Mesothelial cell of epicardium (in vitro differentiated cells): Measurements from ENCODE around the gene PDCD5. TPM values are rescaled to one million over a fixed set of nuclear protein-coding genes. Genes with fewer than 3 reads are reported as not detected.
"Not testable (repeated sequence)": the region's sequence is repeated elsewhere in the genome, so short reads cannot be mapped to it uniquely, and the experiment has no call there.

Source experiments
- DNase-seq, 2 experiments: peaks; one replicate each; pipeline ENCODE4 v3.0.0; 2021; ENCODE audit warnings: low spot score in 2 of 2; ENCODE audit not compliant: unreplicated experiment in 2 of 2
- H3K27ac Mint-ChIP-seq: 2 replicates; pipeline ENCODE4 v1.8.0; 2021; ENCODE audit warnings: mixed read lengths
- H3K27me3 Mint-ChIP-seq: 2 replicates; pipeline ENCODE4 v1.8.0; 2021; ENCODE audit warnings: low read depth, mixed read lengths
- H3K36me3 Mint-ChIP-seq: 2 replicates; pipeline ENCODE4 v1.8.0; 2021; ENCODE audit warnings: mixed read lengths
- H3K4me1 Mint-ChIP-seq: 2 replicates; pipeline ENCODE4 v1.8.0; 2021; ENCODE audit warnings: mixed read lengths
- H3K4me3 Mint-ChIP-seq: 2 replicates; pipeline ENCODE4 v1.8.0; 2021; ENCODE audit warnings: mild to moderate bottlenecking, moderate library complexity, mixed read lengths
- H3K9me3 Mint-ChIP-seq: 2 replicates; pipeline ENCODE4 v1.8.0; 2021; ENCODE audit warnings: mixed read lengths
- CTCF ChIP-seq: fragments of 200-600 bp; sonication (generic); IDR thresholded peaks from one replicate; pipeline ENCODE4 v1.5.0; 2021; ENCODE audit warnings: antibody characterized with exemption; ENCODE audit not compliant: unreplicated experiment
- total RNA-seq: library from RNA; stranded (reverse); gene quantifications from 3 replicates; pipeline ENCODE4 v1.2.1, GENCODE V29; 2021

The PDCD5 gene, protein sequence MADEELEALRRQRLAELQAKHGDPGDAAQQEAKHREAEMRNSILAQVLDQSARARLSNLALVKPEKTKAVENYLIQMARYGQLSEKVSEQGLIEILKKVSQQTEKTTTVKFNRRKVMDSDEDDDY
- 97.9 to 101 TPM (median 98.7 TPM) in 3 replicates for total RNA-seq

DNA sequence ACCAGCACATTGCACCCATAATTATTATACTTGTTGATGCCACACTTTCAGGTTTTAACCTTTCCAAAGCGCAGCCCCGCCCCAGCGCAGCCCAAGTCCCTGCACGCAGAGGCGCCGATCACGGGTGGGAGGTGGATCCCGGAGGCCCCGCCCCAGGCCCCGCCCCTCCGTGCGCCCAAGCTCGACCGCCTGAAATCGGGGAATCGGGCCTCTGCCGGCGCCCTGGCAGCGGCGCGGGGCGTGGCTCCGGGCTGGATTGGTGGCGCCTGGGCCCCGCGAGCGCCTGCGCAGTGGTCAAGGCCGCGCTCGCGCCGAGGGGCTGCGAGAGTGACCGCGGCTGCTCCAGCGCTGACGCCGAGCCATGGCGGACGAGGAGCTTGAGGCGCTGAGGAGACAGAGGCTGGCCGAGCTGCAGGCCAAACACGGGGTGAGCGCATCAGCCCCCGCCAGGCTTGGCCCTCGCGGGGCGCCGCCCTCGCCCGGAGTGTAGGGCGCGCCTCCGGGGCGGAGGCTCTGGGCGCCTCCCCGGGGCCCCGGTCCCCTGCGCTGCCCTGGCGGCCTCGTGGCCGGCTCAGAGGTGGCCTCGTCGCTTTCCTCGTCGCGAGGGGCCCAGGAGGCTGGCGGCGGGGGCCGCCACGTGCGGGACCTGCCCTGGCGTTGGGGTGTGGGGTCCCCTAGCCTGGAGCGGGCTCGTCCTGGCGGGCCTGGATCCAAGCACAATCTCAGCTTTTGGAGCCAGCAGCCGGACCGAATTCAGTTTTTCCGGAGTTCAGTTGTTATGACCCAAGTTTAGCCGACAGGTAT, at the start of gene PDCD5:
Gene PDCD5 (plus strand): TSS at position 290 of the 804 bp plus-strand sequence. CDS start 72 bp downstream, at position 362.
- H3K36me3 Mint-ChIP-seq: peaks cover 13% of the 10 kb centered on the region
- H3K4me3 Mint-ChIP-seq: peak within 1 kb of the TSS; percentile 87
- peaks cover 13% of the 10 kb centered on the region for H3K27me3 Mint-ChIP-seq
- H3K4me1 Mint-ChIP-seq: peaks cover 13% of the 10 kb centered on the region
- TF ChIP-seq CTCF: no peak
- H3K9me3 Mint-ChIP-seq: no peaks in the 10 kb centered on the region
- peak within 1 kb of the TSS; percentile 73 for H3K27ac Mint-ChIP-seq
- DNase-seq: peak; percentile 91 to 93

GRCh38 chr19:32532233-32532632, 48.8 kb upstream of the PDCD5 start:
- H3K27ac Mint-ChIP-seq: no peak overlapping the region
- H3K27me3 Mint-ChIP-seq: peaks cover 6% of the 10 kb centered on the region
- no peak for DNase-seq
- peaks cover 26% of the 10 kb centered on the region for H3K9me3 Mint-ChIP-seq
- H3K36me3 Mint-ChIP-seq: no peaks in the 10 kb centered on the region
- no peak overlapping the region for H3K4me3 Mint-ChIP-seq
- TF ChIP-seq CTCF: no peak
- no peaks in the 10 kb centered on the region for H3K4me1 Mint-ChIP-seq

- H3K4me1 Mint-ChIP-seq: no peaks in the 10 kb centered on the region
- peaks cover 11% of the 10 kb centered on the region for H3K27me3 Mint-ChIP-seq
- H3K4me3 Mint-ChIP-seq: no peak overlapping the region
- no peak for TF ChIP-seq CTCF
- no peak for DNase-seq
- no peaks in the 10 kb centered on the region for H3K36me3 Mint-ChIP-seq
- no peak overlapping the region for H3K27ac Mint-ChIP-seq
- H3K9me3 Mint-ChIP-seq: peaks cover 18% of the 10 kb centered on the region
Measured at GRCh38 chr19:32537580-32537979, 43.4 kb upstream of the PDCD5 start.

DNA sequence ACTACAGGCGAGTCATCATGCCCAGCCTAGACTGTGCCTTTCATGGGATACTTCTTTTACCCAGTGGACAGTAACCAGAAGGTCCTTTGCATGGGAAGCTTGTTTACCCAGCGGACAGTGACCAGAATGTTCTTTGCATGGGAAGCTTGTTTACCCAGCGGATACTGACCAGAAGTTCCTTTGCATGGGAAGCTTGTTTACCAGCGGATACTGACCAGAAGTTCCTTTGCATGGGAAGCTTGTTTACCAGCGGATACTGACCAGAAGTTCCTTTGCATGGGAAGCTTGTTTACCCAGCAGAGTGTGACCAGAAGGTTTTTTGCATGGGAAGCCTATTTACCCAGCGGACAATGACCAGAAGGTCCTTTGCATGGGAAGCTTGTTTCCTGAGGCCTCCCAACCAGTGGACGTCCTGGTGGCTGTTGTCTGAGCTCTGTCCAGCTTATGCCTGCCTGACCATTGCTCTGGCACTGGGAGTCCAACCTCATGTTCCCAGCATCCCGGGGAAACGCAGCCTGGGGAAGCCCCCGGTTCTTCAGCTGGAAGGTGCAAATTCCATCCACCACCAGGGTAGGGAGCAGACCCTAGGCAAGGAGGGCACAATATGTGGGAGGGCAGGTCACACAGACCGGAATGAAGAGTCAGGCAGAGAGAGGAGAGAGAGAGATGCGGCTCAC, 41.6 kb upstream of the PDCD5 start:
- Mint-ChIP-seq H3K4me1 (no peaks in the 10 kb centered on the region), H3K27ac (no peak overlapping the region), H3K36me3 (no peaks in the 10 kb centered on the region), H3K9me3 (peaks cover 4% of the 10 kb centered on the region), H3K4me3 (no peak overlapping the region), H3K27me3 (peaks cover 6% of the 10 kb centered on the region)
- no peak for TF ChIP-seq CTCF
- no peak for DNase-seq

GRCh38 chr19:32540621-32541020, 40.4 kb upstream of the PDCD5 start:
- H3K27ac Mint-ChIP-seq: no peak overlapping the region
- H3K4me3 Mint-ChIP-seq: no peak overlapping the region
- no peaks in the 10 kb centered on the region for H3K9me3 Mint-ChIP-seq
- TF ChIP-seq CTCF: no peak
- no peaks in the 10 kb centered on the region for H3K36me3 Mint-ChIP-seq
- no peak for DNase-seq
- H3K27me3 Mint-ChIP-seq: peaks cover 6% of the 10 kb centered on the region
- H3K4me1 Mint-ChIP-seq: no peaks in the 10 kb centered on the region

DNA sequence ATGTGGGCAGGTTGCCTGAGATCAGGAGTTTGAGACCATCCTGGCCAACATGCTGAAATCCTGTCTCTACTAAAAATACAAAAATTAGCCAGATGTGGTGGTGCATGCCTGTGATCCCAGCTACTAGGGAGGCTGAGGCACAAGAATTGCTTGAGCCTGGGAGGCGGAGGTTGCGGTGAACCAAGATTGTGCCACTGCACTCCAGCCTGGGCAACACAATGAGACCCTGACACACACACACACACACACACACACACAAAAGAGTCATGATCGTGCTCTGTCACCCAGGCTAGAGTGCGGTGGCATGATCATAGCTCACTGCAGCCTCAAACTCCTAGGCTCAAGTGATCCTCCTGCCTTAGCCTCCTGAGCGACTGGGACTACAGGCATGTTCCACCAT, 39.6 kb upstream of the PDCD5 start:
- H3K36me3 Mint-ChIP-seq, DNase-seq, H3K4me3 Mint-ChIP-seq, H3K27me3 Mint-ChIP-seq, H3K27ac Mint-ChIP-seq, H3K9me3 Mint-ChIP-seq, H3K4me1 Mint-ChIP-seq: not testable (repeated sequence)
